Activated T-helper 1 cell treated with Interleukin-2 at 50 U/mL for 16 hours (primary cell): ENCODE measurements around the gene NFIC.
"Not testable (repeated sequence)": the region's sequence is repeated elsewhere in the genome, so short reads cannot be mapped to it uniquely, and the experiment has no call there.

Experiments
- DNase-seq: peaks from one replicate; pipeline ENCODE4 v3.0.0-alpha.2; 2020; ENCODE audit warnings: low read depth

NFIC gene

DNA sequence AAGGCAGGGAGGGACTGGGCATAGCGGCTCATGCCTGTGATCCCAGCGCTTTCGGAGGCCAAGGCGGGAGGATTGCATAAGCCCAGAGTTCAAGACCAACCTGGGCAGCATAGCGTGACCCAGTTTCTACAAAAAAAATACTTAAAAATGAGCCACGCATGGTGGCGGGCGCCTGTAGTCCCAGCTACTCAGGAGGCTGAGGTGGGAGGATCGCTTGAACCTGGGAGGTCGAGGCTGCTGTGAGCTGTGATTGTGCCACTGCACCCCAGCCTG lies 86.5 kb downstream of the NFIC start:
- DNase-seq, result not testable (repeated sequence)

GRCh38 chr19:3453840-3454239 lies 87.5 kb downstream of the NFIC start:
- DNase-seq, result no peak

DNA sequence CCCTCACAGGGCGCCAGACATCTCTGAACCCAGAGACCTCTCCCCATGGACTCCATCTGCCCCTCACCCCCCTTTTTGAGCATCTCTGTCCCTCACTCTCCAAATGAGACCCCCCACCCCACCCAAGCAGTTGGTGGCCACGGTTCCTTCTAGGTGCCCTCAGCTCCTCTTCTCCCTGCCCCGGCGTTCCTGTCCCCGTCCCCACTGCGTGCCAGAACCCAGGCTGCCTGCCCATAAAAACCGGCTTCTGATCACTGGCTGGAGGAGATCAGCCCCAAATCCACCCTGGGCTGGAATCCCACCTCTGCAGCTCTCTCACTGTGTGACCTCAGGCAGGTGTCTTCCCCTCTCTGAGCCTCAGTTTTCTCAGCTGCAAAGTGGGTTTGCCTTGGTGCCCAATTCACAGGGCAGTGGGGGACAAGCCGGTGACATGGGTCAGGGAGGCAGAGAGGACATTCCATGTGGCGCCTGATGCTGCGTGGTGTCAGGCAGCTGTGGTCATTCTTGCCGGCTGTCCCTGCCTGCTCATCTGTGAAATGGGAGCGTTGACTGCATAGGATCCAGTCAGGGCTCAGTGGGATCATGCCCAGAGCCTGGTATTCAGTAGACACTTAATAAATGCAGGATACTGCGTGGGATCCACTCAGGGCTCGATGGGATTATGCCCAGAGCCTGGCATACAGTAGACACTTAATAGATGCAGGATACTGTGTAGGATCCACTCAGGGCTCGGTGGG lies 88.4 kb downstream of the NFIC start:
- DNase-seq, result no peak

DNA sequence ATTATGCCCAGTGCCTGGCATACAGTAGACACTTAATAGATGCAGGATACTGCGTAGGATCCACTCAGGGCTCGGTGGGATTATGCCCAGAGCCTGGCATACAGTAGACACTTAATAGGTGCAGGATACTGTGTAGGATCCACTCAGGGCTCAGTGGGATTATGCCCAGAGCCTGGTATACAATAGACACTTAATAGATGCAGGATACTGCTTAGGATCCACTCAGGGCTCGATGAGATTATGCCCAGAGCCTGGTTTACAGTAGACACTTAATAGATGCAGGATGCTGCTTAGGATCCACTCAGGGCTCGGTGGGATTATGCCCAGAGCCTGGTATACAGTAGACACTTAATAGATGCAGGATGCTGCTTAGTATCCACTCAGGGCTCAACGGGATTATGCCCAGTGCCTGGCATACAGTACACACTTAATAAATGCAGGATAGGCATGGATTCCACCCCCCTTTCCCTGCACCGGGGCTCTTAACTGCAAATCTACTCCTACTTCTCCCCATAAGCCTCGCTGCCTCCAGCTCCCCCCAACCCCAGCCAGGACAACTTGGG lies 89.1 kb downstream of the NFIC start:
- no peak for DNase-seq

GRCh38 chr19:3455960-3456601 lies 89.7 kb downstream of the NFIC start:
- no peak for DNase-seq

GRCh38 chr19:3456925-3457527 lies 90.6 kb downstream of the NFIC start:
- no peak for DNase-seq

DNA sequence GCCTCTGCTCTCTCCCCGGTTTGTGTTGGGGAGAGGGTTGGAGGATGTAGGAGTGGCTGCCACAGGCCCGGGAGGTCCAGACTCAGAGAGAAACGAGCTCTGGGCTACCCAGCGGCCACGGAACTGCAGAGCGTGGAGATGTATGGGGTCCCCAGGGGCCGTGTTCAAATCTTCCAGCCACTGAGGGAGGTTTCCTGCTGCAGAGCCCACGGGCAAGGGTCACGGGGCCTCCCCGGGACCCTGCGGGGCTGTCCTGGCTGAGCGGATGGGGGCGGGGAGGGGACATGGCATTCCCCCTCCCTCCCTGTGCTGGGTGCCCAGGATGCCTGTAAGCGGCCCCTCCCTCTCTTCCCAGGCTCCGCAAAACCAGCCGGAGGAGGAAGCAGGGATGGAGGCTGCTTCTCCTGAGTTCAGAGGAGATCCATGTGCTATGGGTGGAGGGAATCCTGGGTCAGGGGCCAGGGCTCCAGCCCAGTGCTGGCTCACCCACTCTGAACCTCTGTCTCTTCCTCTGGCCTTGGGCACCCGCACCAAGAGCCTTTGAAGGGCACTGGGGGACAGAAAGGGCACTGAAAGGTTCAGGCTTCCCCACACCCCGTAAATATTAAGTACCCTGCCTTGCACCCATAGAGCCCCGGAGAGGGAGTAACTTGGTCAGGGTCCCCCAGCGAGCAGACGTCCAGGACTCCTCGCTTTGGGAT lies 91.3 kb downstream of the NFIC start:
- no peak for DNase-seq

DNA sequence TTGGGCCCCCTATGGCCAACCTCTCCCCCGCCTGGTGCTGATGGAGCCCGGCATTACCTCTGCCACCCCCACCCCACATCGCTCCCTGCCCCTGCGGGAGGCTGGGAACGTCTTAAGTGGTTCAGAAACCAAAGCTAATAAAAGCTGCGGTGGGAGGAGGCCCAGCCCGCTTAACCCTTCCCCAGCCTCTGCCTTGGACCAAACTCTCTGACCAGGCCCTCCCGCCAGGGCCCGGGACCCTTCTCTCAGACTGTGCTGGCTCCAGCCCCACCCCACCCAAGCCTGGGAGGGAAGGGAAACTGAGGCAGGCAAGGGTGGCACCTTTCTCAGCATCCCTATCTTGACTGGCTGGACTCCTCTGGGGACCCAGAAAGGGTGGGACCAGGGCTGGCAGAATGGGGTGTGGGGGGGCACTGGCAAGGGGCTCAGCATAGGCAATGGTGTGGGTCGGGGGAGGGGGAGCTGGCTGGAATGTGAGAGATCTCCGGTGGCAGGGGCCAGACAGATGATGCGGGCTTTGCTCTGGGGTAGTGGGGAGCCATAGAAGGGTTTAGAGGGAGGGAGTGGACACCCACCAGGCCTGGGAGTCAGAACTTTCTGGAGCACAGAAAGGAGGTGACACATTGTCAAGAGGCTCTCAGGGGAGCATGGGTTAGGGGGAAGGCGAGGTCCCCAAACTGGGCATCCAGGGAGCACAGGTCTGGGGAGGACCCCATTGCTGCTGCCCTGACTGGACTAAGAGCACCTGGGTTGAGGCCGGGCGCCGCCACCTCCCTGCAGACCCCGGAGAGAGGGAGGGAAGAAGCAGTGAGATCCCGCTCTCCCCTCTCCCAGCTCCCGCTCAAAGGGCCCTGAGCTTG lies 92.1 kb downstream of the NFIC start:
- no peak for DNase-seq

GRCh38 chr19:3459089-3459881 lies 92.9 kb downstream of the NFIC start:
- DNase-seq, result no peak

DNA sequence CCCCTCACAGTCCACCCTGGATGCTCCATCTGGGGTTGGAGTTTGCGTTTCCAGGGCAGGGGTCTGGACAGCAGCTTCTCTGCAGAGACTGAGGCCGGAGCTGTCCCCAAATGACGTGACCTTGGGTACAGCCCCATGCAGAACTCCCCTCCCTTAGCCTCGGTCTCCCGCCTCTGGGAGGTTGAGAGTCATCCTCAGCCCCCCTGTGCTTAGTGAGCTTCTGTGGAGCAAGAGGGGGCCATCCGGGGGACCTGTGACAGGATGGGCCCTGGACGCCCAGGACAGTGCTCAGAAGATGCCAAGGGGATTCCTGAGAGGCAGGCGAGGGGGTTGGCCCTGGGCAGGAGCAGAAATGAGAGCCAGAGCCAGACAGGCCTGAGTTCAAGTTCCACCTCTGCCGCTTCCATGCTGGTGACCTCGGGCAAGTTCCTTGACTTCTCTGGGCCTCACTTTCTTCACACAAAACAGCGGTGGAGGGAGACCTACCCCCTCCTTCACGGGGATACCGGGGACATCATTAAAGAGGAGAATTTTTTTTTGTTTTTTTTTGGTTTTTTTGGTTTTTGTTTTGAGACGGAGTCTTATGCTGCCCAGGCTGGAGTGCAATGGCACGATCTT lies 93.7 kb downstream of the NFIC start:
- DNase-seq, result no peak

- no peak for DNase-seq
These were observed 96.8 kb downstream of the NFIC start for GRCh38 chr19:3462991-3463713.

DNA sequence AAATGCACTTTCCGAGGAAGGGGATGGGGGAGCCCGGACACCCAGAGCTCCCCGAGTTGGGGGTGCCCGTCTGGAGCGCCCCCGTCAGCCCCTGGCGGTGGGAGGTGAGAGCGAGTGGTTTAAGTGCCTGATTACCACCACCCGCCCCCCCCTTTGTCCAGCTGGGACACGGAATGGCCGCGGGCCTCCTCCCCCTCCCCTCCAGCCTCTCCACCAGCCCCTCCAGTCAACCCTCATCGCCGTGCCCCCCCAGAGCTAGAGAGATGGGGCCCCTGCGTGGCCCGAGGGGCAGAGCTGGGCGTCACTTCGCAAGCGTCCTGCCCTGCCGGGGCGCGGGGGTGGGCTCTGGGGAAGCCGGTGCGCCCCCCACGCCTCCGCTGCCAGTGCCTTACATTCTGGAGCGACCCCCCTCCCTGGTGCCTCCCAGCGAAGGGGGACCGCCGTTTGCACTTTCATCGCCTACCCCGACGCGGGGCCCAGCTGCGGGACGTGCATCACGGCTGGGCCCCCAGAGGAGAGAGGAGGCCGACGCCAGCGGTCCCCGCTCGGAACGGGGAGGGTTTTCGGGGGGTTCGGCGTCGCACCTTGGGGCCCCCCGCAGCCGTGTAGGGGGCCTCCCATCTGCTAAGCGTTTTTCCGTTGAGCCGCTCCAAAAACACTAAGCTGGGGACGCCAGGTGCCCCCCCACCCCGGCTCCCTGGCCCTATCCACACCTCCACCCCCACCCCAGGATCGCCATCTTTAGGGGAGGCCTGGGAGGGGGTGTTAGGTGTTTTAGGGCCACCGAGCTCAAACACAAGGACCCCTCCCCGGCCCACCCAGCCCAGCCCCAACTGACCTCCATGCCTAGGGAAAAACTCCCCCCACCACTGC lies 97.6 kb downstream of the NFIC start:
- DNase-seq, result no peak

DNA sequence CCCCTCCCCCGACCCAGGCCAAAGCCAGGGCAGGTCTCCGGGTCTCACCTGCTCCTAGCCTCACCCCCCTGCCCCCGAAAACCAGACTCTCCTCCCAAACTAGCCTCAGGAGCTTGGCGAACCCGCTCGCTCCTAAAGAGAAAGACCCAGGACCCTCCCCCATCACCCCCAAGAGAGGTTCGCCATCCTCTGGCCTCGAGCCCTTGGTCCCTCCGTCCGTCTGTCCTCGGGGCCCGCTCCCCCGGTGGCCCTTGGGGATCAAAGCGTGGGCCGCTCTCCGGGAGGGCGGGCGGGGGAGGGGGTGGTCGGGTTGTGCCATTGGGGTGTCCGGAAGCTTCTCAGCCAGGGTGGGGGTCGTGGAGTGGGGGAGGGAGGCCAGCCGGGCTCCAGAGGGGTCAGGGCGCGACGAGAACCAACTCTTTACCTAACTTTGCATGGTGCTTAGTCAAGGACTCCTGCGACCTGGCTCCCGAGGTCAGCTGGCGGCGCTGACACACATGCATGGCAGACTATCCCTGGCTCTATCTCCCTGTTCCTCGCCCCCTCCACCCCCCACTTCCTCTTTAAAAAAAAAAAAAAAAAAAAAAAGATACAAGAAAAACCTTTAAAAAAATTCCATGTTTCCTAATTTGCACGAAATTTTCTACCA lies 98.3 kb downstream of the NFIC start:
- DNase-seq, result no peak

DNA sequence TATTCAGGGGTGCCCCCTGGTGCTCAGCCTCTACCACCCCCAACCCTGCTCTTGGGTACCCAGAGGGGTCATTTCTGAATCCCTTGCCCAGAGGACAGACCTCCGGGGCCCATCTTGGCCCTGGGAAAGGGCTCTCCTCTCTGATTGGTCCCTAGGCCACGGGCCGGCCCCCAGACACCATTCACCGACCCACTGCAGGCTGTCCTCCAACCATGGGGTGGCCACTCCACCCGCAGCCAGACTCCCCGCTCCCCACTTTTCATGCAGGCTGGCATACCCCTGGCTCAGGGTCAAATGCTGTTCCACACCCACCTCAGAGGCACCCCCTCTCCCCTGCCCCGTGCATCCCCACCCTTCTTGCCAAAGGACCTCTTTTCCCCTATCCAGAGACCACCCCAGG lies 99.2 kb downstream of the NFIC start:
- no peak for DNase-seq

GRCh38 chr19:3466635-3467034 lies 100.3 kb downstream of the NFIC start:
- DNase-seq, result no peak

GRCh38 chr19:3467437-3468198 lies 101.2 kb downstream of the NFIC start:
- DNase-seq, result no peak

DNA sequence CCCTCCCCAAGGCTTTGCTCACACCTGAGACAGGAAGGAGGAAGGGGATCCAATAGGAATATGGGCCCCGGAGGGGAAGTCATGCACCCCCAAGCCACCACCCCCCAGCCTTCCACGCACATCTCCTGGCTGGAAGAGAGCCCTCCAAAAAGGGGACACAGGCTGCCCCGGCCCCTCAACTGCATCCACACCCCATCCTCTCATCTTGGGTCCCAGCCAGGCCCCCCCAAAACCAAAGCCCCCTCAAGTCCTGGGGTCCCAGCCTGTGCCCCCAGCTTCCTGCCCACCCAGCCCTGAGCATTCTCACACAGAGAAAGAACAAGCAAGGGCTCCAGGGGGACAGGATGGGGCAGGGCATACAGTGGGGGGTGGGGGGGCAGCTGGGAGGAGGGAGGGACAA lies 101.8 kb downstream of the NFIC start:
- DNase-seq, result no peak
